NCI-H526 (cell line): ENCODE results near the gene TGM1.
"Not testable (repeated sequence)": the region's sequence is repeated elsewhere in the genome, so short reads cannot be mapped to it uniquely, and the experiment has no call there.

Experiments used
- DNase-seq, 2 experiments: peaks; one replicate each; lab custom pipeline; 2025; lab: John Stamatoyannopoulos, UW

TGM1 gene

GRCh38 chr14:24254630-24255392 lies 8.2 kb downstream of the TGM1 start:
- no peak for DNase-seq

DNA sequence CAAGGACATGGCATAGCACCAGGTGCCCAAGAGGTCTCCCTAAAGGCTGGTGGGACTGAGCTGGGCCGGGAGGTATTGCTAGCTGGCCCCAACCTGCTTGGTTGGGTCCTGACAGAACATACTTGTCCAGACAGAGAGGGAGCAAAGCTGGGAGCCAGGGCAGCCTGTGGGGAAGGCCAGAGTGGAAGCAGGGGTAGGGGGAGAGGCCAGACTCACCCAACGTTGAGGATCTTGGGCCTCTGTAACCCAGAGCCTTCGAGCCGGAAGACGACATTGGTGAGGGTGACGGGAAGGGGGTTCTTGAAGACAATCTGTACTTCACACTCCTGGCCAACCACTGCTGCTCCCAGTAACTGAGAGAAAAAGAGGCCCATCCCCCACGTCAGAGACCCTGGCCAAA lies 9.0 kb downstream of the TGM1 start:
- no peak for DNase-seq

- DNase-seq: no peak
Measured at GRCh38 chr14:24252289-24253124, 10.5 kb downstream of the TGM1 start.

DNA sequence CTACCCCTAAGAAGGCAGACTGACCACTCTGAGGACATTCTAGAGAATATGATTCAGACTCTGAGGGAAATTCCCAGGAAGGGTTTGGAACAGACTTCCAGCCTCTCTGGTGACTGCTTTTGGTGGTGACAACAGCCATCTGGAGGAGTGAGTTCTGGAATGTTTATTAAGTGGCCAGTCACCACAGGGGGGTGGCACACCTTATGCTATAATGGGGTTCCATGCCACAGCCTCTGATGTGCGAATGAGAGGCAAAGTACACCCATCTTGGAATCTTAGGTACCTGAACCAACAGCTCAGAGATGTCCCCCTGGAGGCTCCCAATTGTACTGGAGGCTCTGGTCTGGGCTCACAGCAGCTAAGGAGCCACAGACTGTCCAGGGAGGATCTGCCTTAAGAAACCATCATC lies 11.1 kb downstream of the TGM1 start:
- no peak for DNase-seq

- no peak for DNase-seq
Measured at GRCh38 chr14:24250354-24250753, 12.6 kb downstream of the TGM1 start.

GRCh38 chr14:24249230-24250021 lies 13.6 kb downstream of the TGM1 start:
- no peak for DNase-seq

DNA sequence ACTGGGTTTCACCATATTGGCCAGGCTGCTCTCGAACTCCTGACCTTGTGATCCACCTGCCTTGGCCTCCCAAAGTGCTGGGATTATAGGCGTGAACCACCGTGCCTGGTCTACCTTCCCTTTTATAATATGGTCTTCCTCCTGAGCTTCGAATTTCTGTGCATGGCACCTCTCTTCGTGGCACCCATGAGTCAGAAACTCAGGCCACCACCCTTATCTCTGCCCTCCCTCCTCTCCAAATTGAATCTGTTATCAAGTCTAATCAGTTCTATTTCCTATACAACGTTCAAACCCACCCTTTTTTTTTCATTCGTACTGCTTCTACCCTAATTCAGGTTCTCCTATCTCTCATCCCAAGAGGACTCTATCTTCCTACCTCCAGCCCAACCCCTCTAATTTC lies 15.6 kb downstream of the TGM1 start:
- DNase-seq: no peak

DNA sequence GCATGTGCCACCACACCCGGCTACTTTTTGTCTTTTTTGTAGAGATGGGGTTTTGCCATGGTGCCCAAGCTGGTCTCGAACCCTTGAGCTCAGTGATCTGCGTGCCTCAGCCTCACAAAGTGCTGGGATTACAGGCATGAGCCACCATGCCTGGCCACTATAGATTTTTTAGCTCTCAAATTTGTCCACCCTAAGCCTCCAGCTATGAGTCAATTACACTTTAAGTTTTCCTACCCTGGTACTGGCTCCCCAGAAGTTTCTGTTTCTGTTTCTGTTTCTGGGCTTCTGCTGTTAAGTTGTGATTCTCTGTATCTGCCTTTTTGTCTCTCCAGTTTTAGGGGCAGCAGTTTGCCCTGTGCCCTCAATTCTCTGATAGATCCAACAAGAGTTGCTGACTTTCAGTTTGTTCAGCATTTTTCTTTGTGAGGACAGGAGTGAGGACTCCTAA lies 16.2 kb downstream of the TGM1 start:
- DNase-seq: no peak

DNA sequence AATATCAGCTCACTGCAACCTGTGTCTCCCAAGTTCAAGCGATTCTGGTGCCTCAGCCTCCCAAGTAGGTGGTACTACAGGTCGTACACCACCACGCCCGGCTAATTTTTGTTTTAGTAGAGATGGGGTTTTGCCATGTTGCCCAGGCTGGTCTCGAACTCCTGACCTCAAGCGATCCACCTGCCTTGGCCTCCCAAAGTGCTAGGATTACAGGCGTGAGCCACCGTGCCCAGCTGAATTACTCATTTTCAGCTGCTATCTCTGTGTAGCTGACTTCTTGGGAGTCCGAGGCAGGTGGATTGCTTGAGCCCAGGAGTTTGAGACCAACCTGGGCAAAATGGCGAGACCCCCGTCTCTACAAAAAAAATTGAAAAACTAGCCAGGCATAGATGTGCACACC lies 17.6 kb downstream of the TGM1 start:
- DNase-seq: not testable (repeated sequence)

DNA sequence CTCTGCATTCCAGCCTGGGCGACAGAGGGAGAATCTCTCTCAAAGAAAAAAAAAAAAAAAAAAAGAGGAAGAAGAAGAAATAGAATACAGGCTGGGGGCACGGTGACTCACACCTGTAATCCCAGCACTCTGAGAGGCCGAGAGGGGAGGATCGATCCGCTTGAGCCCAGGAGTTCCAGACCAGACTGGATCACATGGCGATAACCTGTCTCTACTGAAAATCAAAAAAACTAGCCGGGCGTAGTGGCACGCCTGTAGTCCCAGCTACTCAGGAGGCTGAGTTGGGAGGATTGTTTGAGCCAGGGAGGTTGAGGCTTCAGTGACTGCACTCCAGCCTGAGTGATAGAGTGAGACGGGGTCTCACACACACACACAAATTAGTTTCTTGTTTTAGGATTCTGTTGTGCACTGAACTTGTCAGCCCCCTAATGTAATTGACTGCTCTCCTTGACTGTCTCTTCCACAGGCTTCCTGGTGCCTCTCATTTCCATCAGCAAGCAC lies 19.6 kb downstream of the TGM1 start:
- DNase-seq: peak in 1 of 2 experiments; percentile 17

GRCh38 chr14:24241829-24242443 lies 21.0 kb downstream of the TGM1 start:
- DNase-seq: peak; percentile 91 to 97

GRCh38 chr14:24240110-24240918 lies 22.7 kb downstream of the TGM1 start:
- no peak for DNase-seq

- no peak for DNase-seq
Measured at GRCh38 chr14:24238527-24239037, 24.4 kb downstream of the TGM1 start.

DNA sequence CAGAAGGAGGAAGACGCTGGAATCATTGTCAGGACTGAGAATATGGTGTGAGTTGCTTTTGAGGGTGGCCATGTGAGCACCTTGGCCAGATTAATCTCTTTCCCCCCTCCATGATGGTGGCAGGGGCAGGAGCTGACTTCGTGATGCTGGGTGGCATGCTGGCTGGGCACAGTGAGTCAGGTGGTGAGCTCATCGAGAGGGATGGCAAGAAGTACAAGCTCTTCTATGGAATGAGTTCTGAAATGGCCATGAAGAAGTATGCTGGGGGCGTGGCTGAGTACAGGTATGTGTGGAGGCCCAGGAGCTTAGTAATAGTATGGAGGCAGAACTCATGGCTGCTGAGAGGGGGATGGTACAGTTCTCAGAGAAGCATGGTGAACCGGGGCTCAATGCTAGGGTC lies 24.9 kb downstream of the TGM1 start:
- no peak for DNase-seq

- DNase-seq: no peak
Measured at GRCh38 chr14:24237463-24237955, 25.5 kb downstream of the TGM1 start.

GRCh38 chr14:24236689-24237462 lies 26.1 kb downstream of the TGM1 start:
- no peak for DNase-seq

GRCh38 chr14:24235804-24236688 lies 26.9 kb downstream of the TGM1 start:
- no peak for DNase-seq
